B cell (primary cell): ENCODE measurements around the gene ABHD2. TPM values are rescaled to one million over a fixed set of nuclear protein-coding genes. Genes with fewer than 3 reads are reported as not detected.

Experiments
- ATAC-seq: fragments of 200-7000 bp; cut with Tn5 transposase; one replicate; pipeline ENCODE4 v1.10.0; 2021; ENCODE audit warnings: low read depth, mild to moderate bottlenecking, moderate number of reproducible peaks, moderate library complexity
- CTCF ChIA-PET: fragments of 350-600 bp; sonication (Branson Sonifier 250); formaldehyde crosslinking; loops from one replicate; lab custom pipeline; 2021; ENCODE audit warnings: antibody characterized with exemption, inconsistent platforms; lab: Charles Lee
- POLR2A ChIA-PET: fragments of 350-600 bp; sonication (Branson Sonifier 250); formaldehyde crosslinking; loops from one replicate; lab custom pipeline; 2021; ENCODE audit warnings: antibody characterized with exemption; lab: Charles Lee
- DNase-seq: peaks from one replicate; pipeline ENCODE4 v3.0.0; 2013
- H2AFZ ChIP-seq: 2 replicates; pipeline ENCODE4 v1.6.1; 2012; ENCODE audit warnings: mild to moderate bottlenecking, low read depth, low read length; ENCODE audit not compliant: insufficient read depth, poor library complexity, severe bottlenecking
- H3K27ac ChIP-seq, 2 donors: 1 replicate in 1 of 2; 2 replicates in 1 of 2; pipeline ENCODE4 v1.5.1; 2012 to 2013; ENCODE audit warnings: low read length in 2 of 2, mild to moderate bottlenecking in 2 of 2, moderate library complexity in 1 of 2
- H3K27me3 ChIP-seq, 4 experiments: fragments of 200-600 bp in 1 of 4; sonication (generic) in 1 of 4; replicated peaks in 1 of 4; 1 replicate in 2 of 4; 2 replicates in 2 of 4; pipeline versions ENCODE4 v1.6.1 to v1.7.0; 2013 to 2016; ENCODE audit warnings: low read length in 3 of 4, mild to moderate bottlenecking in 2 of 4, mixed read lengths in 1 of 4, moderate library complexity in 1 of 4; ENCODE audit not compliant: insufficient read depth in 4 of 4, control insufficient read depth in 3 of 4; ENCODE audit errors: control extremely low read depth in 1 of 4
- H3K36me3 ChIP-seq, 2 experiments: replicated peaks in 1 of 2; 1 replicate in 1 of 2; 2 replicates in 1 of 2; pipeline versions ENCODE4 v1.6.1 to v1.7.1; 2013; ENCODE audit warnings: low read length in 1 of 2; ENCODE audit not compliant: insufficient read depth in 2 of 2, control insufficient read depth in 1 of 2; ENCODE audit errors: control extremely low read depth in 1 of 2, extremely low read depth in 1 of 2
- H3K4me1 ChIP-seq, 2 donors: fragments of 200-600 bp in 1 of 2; sonication (generic) in 1 of 2; 1 replicate in 1 of 2; 2 replicates in 1 of 2; pipeline versions ENCODE4 v1.5.1 to v1.6.1; 2013 to 2017; ENCODE audit warnings: low read length in 2 of 2; ENCODE audit not compliant: control insufficient read depth in 2 of 2, insufficient read depth in 2 of 2
- H3K4me2 ChIP-seq: replicated peaks from 2 replicates; pipeline ENCODE3; 2012; ENCODE audit warnings: mild to moderate bottlenecking, low read depth, low read length; ENCODE audit not compliant: poor library complexity, severe bottlenecking
- H3K4me3 ChIP-seq, 5 experiments: fragments of 200-600 bp in 1 of 5; sonication (generic) in 1 of 5; 1 replicate in 3 of 5; 2 replicates in 2 of 5; pipeline versions ENCODE4 v1.5.1 to v1.7.0; 2011 to 2016; ENCODE audit warnings: low read length in 4 of 5, mild to moderate bottlenecking in 4 of 5, low read depth in 2 of 5, control low read depth in 1 of 5, moderate library complexity in 1 of 5; ENCODE audit not compliant: insufficient read depth in 1 of 5; ENCODE audit errors: control extremely low read depth in 1 of 5, extremely low read depth in 1 of 5
- H3K79me2 ChIP-seq: fragments of 200-600 bp; sonication (generic); one replicate; pipeline ENCODE4 v1.6.0; 2016; ENCODE audit warnings: low read length; ENCODE audit not compliant: control insufficient read depth, insufficient read depth
- H3K9ac ChIP-seq: fragments of 200-600 bp; sonication (generic); 2 replicates; pipeline ENCODE4 v1.6.1; 2017; ENCODE audit warnings: mild to moderate bottlenecking, low read length, moderate library complexity
- H3K9me3 ChIP-seq, 3 donors: one replicate each; pipeline versions ENCODE4 v1.6.1 to v1.7.1; 2013; ENCODE audit warnings: low read length in 2 of 3; ENCODE audit not compliant: control insufficient read depth in 2 of 3, insufficient read depth in 1 of 3; ENCODE audit errors: control extremely low read depth in 1 of 3
- H4K20me1 ChIP-seq: 2 replicates; pipeline ENCODE4 v1.6.0; 2012; ENCODE audit warnings: mild to moderate bottlenecking, low read length; ENCODE audit not compliant: insufficient read depth, control insufficient read depth, poor library complexity, severe bottlenecking
- H3K27ac Mint-ChIP-seq: one replicate; pipeline ENCODE4 v1.8.0; 2021; ENCODE audit warnings: mixed read lengths
- H3K27me3 Mint-ChIP-seq: one replicate; pipeline ENCODE4 v1.8.0; 2021; ENCODE audit warnings: mixed read lengths
- H3K4me1 Mint-ChIP-seq: one replicate; pipeline ENCODE4 v1.8.0; 2021; ENCODE audit warnings: mixed read lengths
- H3K4me3 Mint-ChIP-seq: one replicate; pipeline ENCODE4 v1.8.0; 2021; ENCODE audit warnings: mixed read lengths
- H3K9me3 Mint-ChIP-seq: one replicate; pipeline ENCODE4 v1.8.0; 2022; ENCODE audit warnings: mixed read lengths; ENCODE audit not compliant: insufficient read depth
- EZH2 ChIP-seq: IDR thresholded peaks from 2 replicates; pipeline ENCODE4 v1.6.1; 2012; ENCODE audit warnings: borderline replicate concordance, low read depth, mild to moderate bottlenecking, moderate library complexity, low read length; ENCODE audit not compliant: insufficient read depth, poor library complexity, severe bottlenecking
- WGBS: methylation state at CpG from one replicate; pipeline ENCODE4 v1.1.5; 2013; ENCODE audit warnings: missing lambda C conversion rate; ENCODE audit not compliant: insufficient coverage; 5-methylcytosine and 5-hydroxymethylcytosine counted together
- intact Hi-C: fragments of 100-400 bp; cut with micrococcal nuclease; formaldehyde crosslinking; loops from one replicate; pipeline ENCODE4 v1.10.0; 2022
- polyA plus RNA-seq: library from polyadenylated mRNA; depleted of rRNA; stranded (reverse); fragments of >200 nt; gene quantifications from 2 replicates; pipeline ENCODE4 v1.2.3, GENCODE V29; 2012
- total RNA-seq, 2 donors: library from RNA; stranded (reverse); fragments of 120-200 nt in 1 of 2; gene quantifications; 1 replicate in 1 of 2; 2 replicates in 1 of 2; pipeline versions ENCODE4 v1.2.3 to v1.2.4, GENCODE V29; 2013 to 2022
- TF ChIP-seq, protein P1 (sequence below): fragments of 200-600 bp; IDR thresholded peaks from one replicate; pipeline ENCODE4 v1.8.0; 2022; ENCODE audit warnings: antibody characterized with exemption, mild to moderate bottlenecking

The ABHD2 gene
- total and polyA plus RNA-seq, 2 donors (not counting 1 experiment from before 2014, with no cell fraction given), result 7.1 to 45.8 TPM

DNA sequence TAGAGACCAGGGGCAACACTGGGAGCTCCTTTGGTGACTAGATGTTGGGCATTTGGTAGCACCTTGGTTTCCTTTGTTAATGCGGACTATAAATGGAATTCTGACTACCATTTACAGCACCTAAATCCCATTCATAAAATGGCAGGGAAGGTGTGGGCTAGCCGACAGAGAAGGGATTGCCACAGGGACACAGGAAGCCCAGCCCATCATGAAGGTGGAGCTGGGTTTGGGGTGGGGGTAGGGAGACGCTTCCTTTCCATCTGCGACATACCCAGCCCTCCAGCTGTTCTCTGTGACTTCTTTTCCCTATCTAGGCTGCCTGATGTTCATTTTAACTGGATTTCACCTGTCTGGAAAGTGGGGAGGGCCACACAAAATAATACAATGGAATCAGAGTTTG, 21.0 kb downstream of the ABHD2 start:
- DNase-seq (no peak), ATAC-seq (no peak)
- no peaks in the 10 kb centered on the region for H3K4me1 ChIP-seq
- ChIA-PET POLR2A (no interaction called here), CTCF (interaction anchor here (1.1 kb wide), 1 partner anchor 23 kb away, joined by 4 read pairs; no protein-coding TSS in a partner anchor)
- no CpG with 5 or more reads among the region's 4 CpGs for WGBS
- Mint-ChIP-seq H3K27me3 (no peaks in the 10 kb centered on the region), H3K9me3 (no peaks in the 10 kb centered on the region), H3K27ac (no peak overlapping the region), H3K4me1 (peaks cover 4% of the 10 kb centered on the region), H3K4me3 (no peak overlapping the region)
- no peak overlapping the region for H3K4me3 ChIP-seq
- H3K4me2 ChIP-seq, result no peak overlapping the region
- H4K20me1 ChIP-seq, result no peaks in the 10 kb centered on the region
- TF ChIP-seq, protein P1, sequence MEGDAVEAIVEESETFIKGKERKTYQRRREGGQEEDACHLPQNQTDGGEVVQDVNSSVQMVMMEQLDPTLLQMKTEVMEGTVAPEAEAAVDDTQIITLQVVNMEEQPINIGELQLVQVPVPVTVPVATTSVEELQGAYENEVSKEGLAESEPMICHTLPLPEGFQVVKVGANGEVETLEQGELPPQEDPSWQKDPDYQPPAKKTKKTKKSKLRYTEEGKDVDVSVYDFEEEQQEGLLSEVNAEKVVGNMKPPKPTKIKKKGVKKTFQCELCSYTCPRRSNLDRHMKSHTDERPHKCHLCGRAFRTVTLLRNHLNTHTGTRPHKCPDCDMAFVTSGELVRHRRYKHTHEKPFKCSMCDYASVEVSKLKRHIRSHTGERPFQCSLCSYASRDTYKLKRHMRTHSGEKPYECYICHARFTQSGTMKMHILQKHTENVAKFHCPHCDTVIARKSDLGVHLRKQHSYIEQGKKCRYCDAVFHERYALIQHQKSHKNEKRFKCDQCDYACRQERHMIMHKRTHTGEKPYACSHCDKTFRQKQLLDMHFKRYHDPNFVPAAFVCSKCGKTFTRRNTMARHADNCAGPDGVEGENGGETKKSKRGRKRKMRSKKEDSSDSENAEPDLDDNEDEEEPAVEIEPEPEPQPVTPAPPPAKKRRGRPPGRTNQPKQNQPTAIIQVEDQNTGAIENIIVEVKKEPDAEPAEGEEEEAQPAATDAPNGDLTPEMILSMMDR, result no peak
- TF ChIP-seq EZH2, result no peak
- intact Hi-C loops, result no loop called here
- no peaks in the 10 kb centered on the region for H3K9me3 ChIP-seq
- H3K27me3 ChIP-seq, result no peaks in the 10 kb centered on the region
- H2AFZ ChIP-seq, result no peak overlapping the region
- no peak overlapping the region for H3K27ac ChIP-seq
- H3K9ac ChIP-seq, result no peak overlapping the region
- H3K79me2 ChIP-seq, result peaks cover 7% of the 10 kb centered on the region
- peaks cover 0 to 13% of the 10 kb centered on the region in 2 experiments for H3K36me3 ChIP-seq

DNA sequence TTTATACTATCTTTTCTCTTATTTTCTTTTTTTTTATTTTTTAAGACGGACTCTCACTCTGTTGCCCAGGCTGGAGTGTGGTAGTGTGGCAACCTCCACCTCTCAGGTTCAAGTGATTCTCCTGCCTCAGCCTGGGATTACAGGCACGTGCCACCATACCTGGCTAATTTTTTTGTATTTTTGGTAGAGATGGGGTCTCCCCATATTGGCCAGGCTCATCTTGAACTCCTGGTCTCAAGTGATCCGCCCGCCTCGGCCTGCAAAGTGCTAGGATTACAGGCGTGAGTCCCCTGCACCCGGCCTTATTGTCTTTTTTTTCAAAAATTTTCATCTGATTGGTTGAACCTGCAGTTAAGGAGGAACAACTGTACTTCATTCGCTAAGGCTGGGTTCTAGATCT, 21.8 kb downstream of the ABHD2 start:
- Histone ChIP-seq H3K79me2 (peaks cover 6% of the 10 kb centered on the region), H3K4me3 (no peak overlapping the region), H3K27ac (no peak overlapping the region), H3K9ac (no peak overlapping the region), H3K27me3 (no peaks in the 10 kb centered on the region), H3K36me3 (peaks cover 0 to 11% of the 10 kb centered on the region in 2 experiments), H3K4me1 (no peaks in the 10 kb centered on the region), H4K20me1 (no peaks in the 10 kb centered on the region), H2AFZ (no peak overlapping the region), H3K9me3 (no peaks in the 10 kb centered on the region), H3K4me2 (no peak overlapping the region)
- POLR2A ChIA-PET, result no interaction called here
- H3K27ac Mint-ChIP-seq, result no peak overlapping the region
- 96% methylated on average over 6 of the region's 8 CpGs for WGBS
- peaks cover 4% of the 10 kb centered on the region for H3K4me1 Mint-ChIP-seq
- intact Hi-C loops, result no loop called here
- CTCF ChIA-PET, result interaction anchor here (6.3 kb wide), 1 partner anchor 18 kb away, joined by 30 read pairs; no protein-coding TSS in a partner anchor
- no peaks in the 10 kb centered on the region for H3K27me3 Mint-ChIP-seq
- no peak overlapping the region for H3K4me3 Mint-ChIP-seq
- no peaks in the 10 kb centered on the region for H3K9me3 Mint-ChIP-seq
- TF ChIP-seq, protein P1, result no peak
- DNase-seq (no peak), ATAC-seq (no peak)
